Vagina (tissue), 2 donors: ENCODE data around the gene LHX5. TPM values are rescaled to one million over a fixed set of nuclear protein-coding genes. Genes with fewer than 3 reads are reported as not detected.

Source experiments
- DNase-seq, 2 donors: peaks; one replicate each; pipeline ENCODE4 v3.0.0-alpha.2; 2017; ENCODE audit errors: extremely low spot score in 2 of 2
- H3K27ac ChIP-seq: fragments of 200-600 bp; sonication (generic); one replicate; pipeline ENCODE4 v1.5.1; 2019
- H3K27me3 ChIP-seq: fragments of 200-600 bp; sonication (generic); one replicate; pipeline ENCODE4 v1.5.1; 2019
- H3K36me3 ChIP-seq, 2 donors: fragments of 200-600 bp; sonication (generic); one replicate each; pipeline ENCODE4 v1.5.1; 2017 to 2019
- H3K4me1 ChIP-seq: fragments of 200-600 bp; sonication (generic); one replicate; pipeline ENCODE4 v1.5.1; 2019
- H3K4me3 ChIP-seq, 2 donors: fragments of 200-600 bp; sonication (generic); 1 replicate in 1 of 2; 2 replicates in 1 of 2; pipeline ENCODE4 v1.5.1; 2016 to 2019
- H3K9me3 ChIP-seq: fragments of 200-600 bp; sonication (generic); one replicate; pipeline ENCODE4 v1.5.1; 2019
- CTCF ChIP-seq, 3 experiments: fragments of 450-650 bp in 2 of 3; fragments of 200-600 bp in 1 of 3; sonication (generic) in 1 of 3; IDR thresholded peaks; one replicate each; pipeline ENCODE4 v1.5.1; 2017 to 2019; ENCODE audit warnings: antibody characterized with exemption in 3 of 3, mild to moderate bottlenecking in 2 of 3, moderate library complexity in 2 of 3
- POLR2A ChIP-seq, 2 donors: fragments of 450-650 bp; IDR thresholded peaks; one replicate each; pipeline ENCODE4 v1.6.1; 2017; ENCODE audit warnings: antibody characterized with exemption in 2 of 2, mild to moderate bottlenecking in 2 of 2, moderate library complexity in 2 of 2
- POLR2AphosphoS5 ChIP-seq, 2 donors: sonication (generic); formaldehyde crosslinking; IDR thresholded peaks; one replicate each; pipeline ENCODE4 v1.9.0; 2017; ENCODE audit warnings: antibody characterized with exemption in 2 of 2, mild to moderate bottlenecking in 2 of 2, low read depth in 1 of 2; ENCODE audit not compliant: insufficient read depth in 1 of 2
- intact Hi-C: fragments of 100-400 bp; cut with DNase I; formaldehyde crosslinking; loops from one replicate; pipeline ENCODE4 v1.15.1; 2023
- total RNA-seq: library from RNA; depleted of rRNA; stranded (reverse); fragments of >200 nt; gene quantifications from one replicate; pipeline ENCODE4 v1.2.3, GENCODE V29; 2016

Gene LHX5
- total RNA-seq, 1 donor from 2014 or later: not detected

GRCh38 chr12:113464852-113465719 is 6.6 kb downstream of the LHX5 start:
- intact Hi-C loops: loop anchor here (10.0 kb wide), 1 partner anchor 440 kb away; no protein-coding TSS in a partner anchor
- no peak for TF ChIP-seq CTCF (IDR thresholded peaks at IDR 0.05)
- TF ChIP-seq POLR2AphosphoS5 (IDR thresholded peaks at IDR 0.05; ENCODE audit: insufficient read depth in 1 of 2, low read depth in 1 of 2): no peak
- TF ChIP-seq POLR2A (IDR thresholded peaks at IDR 0.05): no peak
- Histone ChIP-seq H3K9me3 (no peaks in the 10 kb centered on the region), H3K36me3 (no peaks in the 10 kb centered on the region), H3K27me3 (peaks cover 43% of the 10 kb centered on the region), H3K4me1 (peaks cover 49% of the 10 kb centered on the region), H3K4me3 (no peak overlapping the region), H3K27ac (no peak overlapping the region)
- DNase-seq: no peak

- H3K27me3 ChIP-seq: peaks cover 43% of the 10 kb centered on the region
- no peaks in the 10 kb centered on the region for H3K9me3 ChIP-seq
- TF ChIP-seq POLR2AphosphoS5 (IDR thresholded peaks at IDR 0.05; ENCODE audit: insufficient read depth in 1 of 2, low read depth in 1 of 2) (no peak), POLR2A (IDR thresholded peaks at IDR 0.05) (no peak), CTCF (IDR thresholded peaks at IDR 0.05) (no peak)
- intact Hi-C loops: loop anchor here (10.0 kb wide), 1 partner anchor 440 kb away; no protein-coding TSS in a partner anchor
- H3K27ac ChIP-seq: no peak overlapping the region
- no peaks in the 10 kb centered on the region for H3K36me3 ChIP-seq
- H3K4me1 ChIP-seq: peaks cover 49% of the 10 kb centered on the region
- peak overlapping the region in 1 of 2 donors; percentile 21 for H3K4me3 ChIP-seq
- DNase-seq: no peak
Observed at GRCh38 chr12:113464452-113464775, 7.3 kb downstream of the LHX5 start.

GRCh38 chr12:113463746-113464451 is 7.8 kb downstream of the LHX5 start:
- Histone ChIP-seq H3K9me3 (no peaks in the 10 kb centered on the region), H3K4me1 (peaks cover 49% of the 10 kb centered on the region), H3K27me3 (peaks cover 43% of the 10 kb centered on the region), H3K36me3 (no peaks in the 10 kb centered on the region), H3K4me3 (peak overlapping the region in 1 of 2 donors; percentile 28), H3K27ac (no peak overlapping the region)
- intact Hi-C loops: loop anchor here (2.0 to 10.0 kb wide), 2 partner anchors 33 to 441 kb away; no protein-coding TSS in a partner anchor
- DNase-seq: no peak
- TF ChIP-seq POLR2A (IDR thresholded peaks at IDR 0.05): no peak
- TF ChIP-seq POLR2AphosphoS5 (IDR thresholded peaks at IDR 0.05; ENCODE audit: insufficient read depth in 1 of 2, low read depth in 1 of 2): no peak
- no peak for TF ChIP-seq CTCF (IDR thresholded peaks at IDR 0.05)

GRCh38 chr12:113462998-113463745 is 8.5 kb downstream of the LHX5 start:
- Histone ChIP-seq H3K27me3 (peaks cover 43% of the 10 kb centered on the region), H3K36me3 (no peaks in the 10 kb centered on the region), H3K4me1 (peaks cover 47% of the 10 kb centered on the region), H3K27ac (no peak overlapping the region), H3K4me3 (peak overlapping the region; percentile 21 to 28), H3K9me3 (no peaks in the 10 kb centered on the region)
- no peak for DNase-seq
- TF ChIP-seq POLR2AphosphoS5 (IDR thresholded peaks at IDR 0.05; ENCODE audit: insufficient read depth in 1 of 2, low read depth in 1 of 2) (no peak), CTCF (IDR thresholded peaks at IDR 0.05) (no peak), POLR2A (IDR thresholded peaks at IDR 0.05) (no peak)
- intact Hi-C loops: loop anchor here (2.0 to 10.0 kb wide), 2 partner anchors 34 to 442 kb away; no protein-coding TSS in a partner anchor
